Measurements from ENCODE around the gene GDAP2.
"Not testable (repeated sequence)": the region's sequence is repeated elsewhere in the genome, so short reads cannot be mapped to it uniquely, and the experiment has no call there.

GDAP2 gene

DNA sequence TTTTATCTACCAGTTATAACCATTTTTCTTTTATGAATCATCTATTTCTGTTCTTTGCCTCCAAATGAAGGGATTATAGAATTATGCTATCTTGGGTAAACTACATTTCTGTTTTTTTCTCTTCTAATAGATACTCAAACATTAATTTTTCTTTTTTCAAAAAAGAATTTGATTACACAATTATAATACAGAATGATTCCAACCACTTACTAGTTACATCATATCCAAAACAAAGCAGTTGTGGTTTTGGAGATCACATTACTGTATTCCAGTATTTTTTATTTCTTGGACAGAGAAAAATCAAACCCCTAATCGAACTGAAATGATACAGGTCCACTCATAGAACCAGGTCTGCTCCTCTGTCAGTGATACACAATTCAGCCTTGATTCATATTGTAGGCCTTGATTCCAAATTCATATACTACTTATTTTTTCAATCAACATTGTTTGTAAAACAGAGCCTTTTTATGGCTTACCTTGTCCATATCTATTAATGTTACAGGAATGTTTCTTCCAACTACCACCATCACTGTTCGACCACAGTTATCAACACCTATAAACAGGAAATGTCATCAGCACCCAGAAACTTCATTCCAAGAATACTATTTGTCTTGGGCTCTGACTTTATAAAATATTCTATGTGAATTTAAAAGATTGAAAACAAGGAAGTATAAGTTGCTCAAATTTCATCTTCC lies 43.2 kb downstream of the GDAP2 start:
- Mint-ChIP-seq H3K27ac (no peak overlapping the region), H3K36me3 (ENCODE audit: low read depth) (peaks cover 60% of the 10 kb centered on the region), H3K4me1 (ENCODE audit: low read depth) (no peaks in the 10 kb centered on the region), H3K4me3 (no peak overlapping the region), H3K9me3 (no peaks in the 10 kb centered on the region), H3K27me3 (no peaks in the 10 kb centered on the region)
- intact Hi-C loops (cut with micrococcal nuclease): loop anchor here (10.0 kb wide), 1 partner anchor 59 kb away; no protein-coding TSS in a partner anchor

DNA sequence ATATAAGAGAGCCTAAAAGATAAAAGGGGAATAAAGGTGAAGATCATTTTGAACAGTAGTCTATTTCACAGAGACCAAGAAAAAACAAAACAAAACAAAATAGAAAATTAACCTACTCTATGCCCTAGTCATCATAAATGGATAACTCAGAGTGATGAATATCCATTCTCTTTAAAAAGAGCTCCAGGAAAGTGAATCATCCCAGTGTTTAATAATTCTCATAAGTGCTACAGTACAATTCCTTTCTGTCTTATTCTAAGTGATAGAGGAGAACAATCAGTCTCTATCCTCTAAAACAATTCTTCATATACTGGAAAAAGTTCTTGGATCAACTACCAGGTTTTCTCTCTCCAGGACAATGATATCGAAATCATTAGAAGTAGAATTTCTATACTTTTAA lies 45.8 kb downstream of the GDAP2 start:
- H3K4me3 Mint-ChIP-seq: no peak overlapping the region
- no peaks in the 10 kb centered on the region for H3K27me3 Mint-ChIP-seq
- H3K4me1 Mint-ChIP-seq (ENCODE audit: low read depth): no peaks in the 10 kb centered on the region
- H3K9me3 Mint-ChIP-seq: no peaks in the 10 kb centered on the region
- H3K36me3 Mint-ChIP-seq (ENCODE audit: low read depth): peaks cover 47% of the 10 kb centered on the region
- intact Hi-C loops (cut with micrococcal nuclease): loop anchor here (10.0 kb wide), 1 partner anchor 61 kb away; no protein-coding TSS in a partner anchor
- H3K27ac Mint-ChIP-seq: no peak overlapping the region

DNA sequence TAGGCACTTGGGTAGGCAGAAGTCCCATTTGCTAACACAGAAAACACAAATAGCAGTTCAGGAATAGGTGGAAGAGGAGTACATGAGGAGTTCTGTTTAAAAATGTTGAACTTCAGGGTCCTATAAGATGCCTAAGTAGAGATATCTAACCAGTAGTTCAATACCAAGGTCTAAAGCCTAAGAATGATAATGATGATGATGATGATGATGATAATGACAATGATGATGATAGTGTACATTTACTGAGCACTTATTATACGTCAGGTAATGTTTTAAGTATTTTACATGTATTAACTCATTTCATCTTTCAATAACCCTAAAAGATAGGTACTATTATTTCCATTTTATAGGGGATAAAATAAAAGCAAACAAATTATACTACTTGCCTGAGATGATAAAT lies 50.1 kb downstream of the GDAP2 start:
- Mint-ChIP-seq H3K9me3 (peaks cover 11% of the 10 kb centered on the region), H3K27me3 (no peaks in the 10 kb centered on the region), H3K36me3 (ENCODE audit: low read depth) (peaks cover 40% of the 10 kb centered on the region), H3K4me1 (ENCODE audit: low read depth) (peaks cover 8% of the 10 kb centered on the region), H3K27ac (no peak overlapping the region), H3K4me3 (no peak overlapping the region)
- intact Hi-C loops (cut with micrococcal nuclease): no loop called here

DNA sequence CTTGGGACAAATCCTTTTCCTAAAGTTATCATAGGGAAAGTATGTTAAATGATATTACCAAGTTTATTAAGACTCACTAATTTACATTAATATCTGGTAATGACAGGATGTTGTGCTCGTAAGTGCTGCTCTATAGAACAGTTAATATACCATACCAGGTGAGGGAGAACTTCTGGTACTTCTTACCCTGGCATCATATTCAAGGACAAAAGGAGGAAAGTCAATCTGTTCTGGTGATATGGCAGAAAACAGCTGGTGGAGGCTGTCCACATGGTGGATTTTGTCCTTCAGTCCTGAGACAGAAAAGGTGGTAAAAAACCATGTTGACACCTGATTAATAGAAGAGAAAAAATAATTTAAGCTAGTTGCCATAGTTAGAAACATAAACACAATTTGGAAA lies 51.6 kb downstream of the GDAP2 start:
- H3K36me3 Mint-ChIP-seq (ENCODE audit: low read depth): peaks cover 43% of the 10 kb centered on the region
- H3K27me3 Mint-ChIP-seq: no peaks in the 10 kb centered on the region
- H3K4me3 Mint-ChIP-seq: no peak overlapping the region
- H3K4me1 Mint-ChIP-seq (ENCODE audit: low read depth): peaks cover 8% of the 10 kb centered on the region
- intact Hi-C loops (cut with micrococcal nuclease): no loop called here
- peaks cover 24% of the 10 kb centered on the region for H3K9me3 Mint-ChIP-seq
- no peak overlapping the region for H3K27ac Mint-ChIP-seq

DNA sequence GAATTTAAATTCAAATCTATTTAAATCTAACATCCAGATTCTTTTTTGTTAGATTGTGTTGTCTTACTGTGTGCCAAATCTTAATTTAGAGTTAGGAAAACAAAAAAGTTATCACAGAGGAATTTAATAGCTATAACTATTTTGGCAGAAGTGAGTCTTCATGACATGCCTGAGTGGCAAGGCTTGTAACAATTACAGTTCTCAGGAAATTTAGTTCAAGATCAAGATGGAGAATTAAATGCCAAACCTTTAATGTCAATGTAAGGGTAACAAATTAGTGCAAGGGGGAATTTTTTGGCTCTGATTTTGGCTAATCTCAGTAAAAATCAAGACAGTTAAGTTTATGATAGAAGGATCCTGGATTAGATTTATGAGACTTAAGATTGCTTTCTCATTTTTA lies 58.4 kb downstream of the GDAP2 start:
- H3K27ac Mint-ChIP-seq: no peak overlapping the region
- no peak overlapping the region for H3K4me3 Mint-ChIP-seq
- peaks cover 4% of the 10 kb centered on the region for H3K4me1 Mint-ChIP-seq (ENCODE audit: low read depth)
- H3K36me3 Mint-ChIP-seq (ENCODE audit: low read depth): peaks cover 100% of the 10 kb centered on the region
- H3K9me3 Mint-ChIP-seq: peaks cover 24% of the 10 kb centered on the region
- intact Hi-C loops (cut with micrococcal nuclease): no loop called here
- no peaks in the 10 kb centered on the region for H3K27me3 Mint-ChIP-seq

DNA sequence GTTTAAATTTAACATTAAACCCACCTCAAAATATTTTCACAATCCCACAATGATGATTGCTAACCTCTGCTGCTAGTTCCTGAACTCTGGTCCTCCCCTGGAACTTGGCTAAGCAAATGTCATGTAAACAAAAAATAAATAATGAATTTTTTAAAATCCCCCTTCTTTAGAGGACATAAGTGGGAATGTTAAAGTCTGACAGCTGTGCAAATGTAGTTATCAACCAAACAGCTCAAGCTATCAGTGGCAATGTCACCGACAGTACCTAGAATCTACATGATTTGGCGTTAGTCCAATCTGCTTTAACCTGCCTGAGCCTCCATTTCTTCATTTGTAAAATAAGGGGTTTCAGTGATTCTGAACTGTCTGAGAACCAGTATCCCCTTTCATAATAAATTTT lies 67.7 kb downstream of the GDAP2 start:
- H3K36me3 Mint-ChIP-seq (ENCODE audit: low read depth): peaks cover 32% of the 10 kb centered on the region
- H3K27ac Mint-ChIP-seq: no peak overlapping the region
- no peaks in the 10 kb centered on the region for H3K4me1 Mint-ChIP-seq (ENCODE audit: low read depth)
- intact Hi-C loops (cut with micrococcal nuclease): loop anchor here (10.0 kb wide), 1 partner anchor 337 kb away; no protein-coding TSS in a partner anchor
- no peaks in the 10 kb centered on the region for H3K9me3 Mint-ChIP-seq
- H3K4me3 Mint-ChIP-seq: no peak overlapping the region
- H3K27me3 Mint-ChIP-seq: no peaks in the 10 kb centered on the region

DNA sequence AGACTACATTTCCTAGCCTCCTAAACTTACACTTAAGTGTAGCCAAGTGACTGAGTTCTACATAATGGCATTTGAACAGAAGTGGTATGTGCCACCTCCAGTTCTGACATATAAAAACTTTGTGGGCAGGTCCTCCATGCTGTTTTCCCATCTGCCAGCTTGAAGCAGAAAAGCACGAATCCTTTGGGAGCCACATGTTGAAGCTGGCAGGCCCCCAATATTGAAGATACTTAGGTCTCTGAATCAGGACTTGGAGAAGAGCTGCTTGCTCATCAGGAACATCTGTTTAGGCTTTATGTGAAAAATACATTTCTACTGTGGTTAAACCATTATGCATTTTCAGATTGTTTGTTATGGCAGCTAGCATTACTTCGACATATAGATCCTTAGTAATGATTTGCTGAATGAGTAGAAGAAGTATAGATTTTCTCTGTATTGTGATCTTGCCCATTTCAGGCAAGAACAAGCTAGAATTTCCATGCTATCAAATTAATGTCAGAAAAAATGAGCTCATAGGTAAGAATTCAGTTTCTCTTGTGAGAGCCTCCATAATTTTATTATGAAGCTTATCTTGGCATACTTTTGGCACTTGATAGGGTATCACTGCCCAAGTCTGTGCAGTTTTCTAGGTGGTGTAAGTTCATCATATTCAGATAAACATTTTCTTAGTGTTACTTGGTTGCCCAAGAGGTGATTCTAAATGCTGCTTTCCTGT lies 68.4 kb downstream of the GDAP2 start:
- no peak overlapping the region for H3K4me3 Mint-ChIP-seq

DNA sequence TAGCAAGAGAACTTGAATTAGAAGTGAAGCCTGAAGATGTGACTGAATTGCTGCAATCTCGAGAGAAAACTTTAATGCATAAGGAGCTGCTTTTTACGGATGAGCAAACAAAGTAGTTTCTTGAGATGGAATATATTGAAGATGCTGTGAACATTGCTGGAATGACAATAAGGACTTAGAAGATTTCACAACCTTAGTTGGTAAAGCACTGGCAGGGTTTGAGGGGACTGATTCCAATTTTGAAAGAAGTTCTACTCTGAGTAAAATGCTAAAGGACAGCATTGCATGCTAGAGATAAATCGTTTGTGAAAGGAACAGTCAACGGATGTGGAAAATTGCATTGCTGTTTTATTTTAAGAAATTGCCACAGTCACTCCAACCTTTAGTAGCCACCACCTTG lies 69.5 kb downstream of the GDAP2 start:
- H3K27ac Mint-ChIP-seq: no peak overlapping the region
- no peaks in the 10 kb centered on the region for H3K4me1 Mint-ChIP-seq (ENCODE audit: low read depth)
- H3K36me3 Mint-ChIP-seq (ENCODE audit: low read depth): peaks cover 20% of the 10 kb centered on the region
- H3K4me3 Mint-ChIP-seq: no peak overlapping the region
- intact Hi-C loops (cut with micrococcal nuclease): loop anchor here (10.0 kb wide), 1 partner anchor 335 kb away; no protein-coding TSS in a partner anchor
- no peaks in the 10 kb centered on the region for H3K27me3 Mint-ChIP-seq
- no peaks in the 10 kb centered on the region for H3K9me3 Mint-ChIP-seq

More for the DNA sequence above, 68.4 kb downstream of the GDAP2 start:
- H3K36me3 Mint-ChIP-seq (ENCODE audit: low read depth): peaks cover 26% of the 10 kb centered on the region
- H3K9me3 Mint-ChIP-seq: no peaks in the 10 kb centered on the region
- H3K4me1 Mint-ChIP-seq (ENCODE audit: low read depth): no peaks in the 10 kb centered on the region
- no peak overlapping the region for H3K27ac Mint-ChIP-seq
- intact Hi-C loops (cut with micrococcal nuclease): loop anchor here (10.0 kb wide), 1 partner anchor 336 kb away; no protein-coding TSS in a partner anchor
- H3K27me3 Mint-ChIP-seq: no peaks in the 10 kb centered on the region

DNA sequence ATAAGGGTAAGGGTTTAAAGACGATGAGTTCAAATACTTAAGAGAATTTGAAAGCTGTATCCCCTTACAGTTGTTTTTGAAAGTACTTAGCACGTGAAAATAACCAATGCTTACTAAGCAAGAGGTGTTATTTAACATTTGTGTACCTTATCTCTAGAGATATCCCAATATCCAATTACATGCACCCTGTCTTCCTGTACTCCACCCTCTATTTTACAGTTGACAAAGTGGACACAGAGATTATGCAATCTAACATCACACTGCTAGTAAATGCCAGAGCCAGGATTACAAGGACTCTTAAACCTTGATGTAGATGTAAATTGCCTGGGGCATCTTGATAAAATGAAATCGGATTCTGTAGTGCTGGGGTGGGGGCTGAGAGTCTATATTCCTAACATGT lies 72.0 kb downstream of the GDAP2 start:
- Mint-ChIP-seq H3K9me3 (no peaks in the 10 kb centered on the region), H3K4me1 (ENCODE audit: low read depth) (no peaks in the 10 kb centered on the region), H3K36me3 (ENCODE audit: low read depth) (peaks cover 9% of the 10 kb centered on the region), H3K4me3 (no peak overlapping the region), H3K27me3 (no peaks in the 10 kb centered on the region), H3K27ac (no peak overlapping the region)
- intact Hi-C loops (cut with micrococcal nuclease): no loop called here

DNA sequence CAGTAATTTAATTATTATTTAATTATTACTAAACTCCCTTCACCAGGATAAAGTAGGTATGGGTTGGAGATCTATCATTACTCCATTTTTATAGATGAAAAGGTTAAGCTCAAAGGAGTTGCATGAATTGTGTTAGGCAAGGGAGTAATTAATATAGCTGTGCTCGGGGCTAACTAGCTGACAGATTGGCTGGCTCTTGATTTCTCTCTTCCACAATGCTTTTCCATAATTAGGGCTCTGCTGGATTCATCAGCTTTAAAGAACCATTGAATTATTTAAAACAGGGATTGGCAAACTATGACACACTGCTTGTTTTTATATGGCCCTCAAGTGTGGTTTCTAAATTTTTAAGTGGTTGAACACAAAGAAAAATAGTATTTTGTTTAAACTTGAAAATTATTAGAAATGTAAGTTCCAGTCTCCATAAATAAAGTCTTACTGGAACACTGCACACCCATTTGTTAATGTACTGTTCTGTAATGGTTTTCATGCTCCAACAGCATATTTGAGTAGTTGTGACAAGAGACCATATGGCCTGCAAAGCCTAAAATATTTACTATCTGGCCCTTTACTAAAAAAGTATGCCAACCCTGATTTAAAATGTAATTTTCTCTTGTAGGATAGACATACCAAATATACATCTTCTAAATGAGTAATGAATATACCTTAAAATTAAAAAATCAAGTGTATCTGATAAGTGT lies 76.4 kb downstream of the GDAP2 start:
- no peak overlapping the region for H3K4me3 Mint-ChIP-seq
- H3K4me1 Mint-ChIP-seq (ENCODE audit: low read depth): no peaks in the 10 kb centered on the region
- H3K27me3 Mint-ChIP-seq: no peaks in the 10 kb centered on the region
- H3K27ac Mint-ChIP-seq: no peak overlapping the region
- no peaks in the 10 kb centered on the region for H3K9me3 Mint-ChIP-seq
- intact Hi-C loops (cut with micrococcal nuclease): no loop called here
- no peaks in the 10 kb centered on the region for H3K36me3 Mint-ChIP-seq (ENCODE audit: low read depth)

DNA sequence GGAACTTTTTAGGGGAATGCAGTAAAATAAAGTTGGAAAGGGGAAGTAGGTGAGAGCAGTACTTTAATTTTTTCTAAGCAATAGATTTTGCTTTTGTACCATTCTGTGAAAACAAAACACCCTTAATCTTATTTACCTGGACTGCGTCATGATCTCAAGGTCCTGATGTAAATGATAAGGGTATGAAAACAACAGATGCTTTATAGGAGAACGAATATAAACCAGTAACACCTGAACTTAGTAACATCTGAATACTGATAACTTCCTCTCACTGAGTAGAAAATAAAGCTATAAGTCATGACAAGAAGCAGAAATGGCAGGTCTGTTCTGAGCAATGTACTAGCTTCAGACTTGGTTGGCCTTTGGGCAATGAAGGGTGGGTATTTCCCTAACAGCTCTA lies 77.7 kb downstream of the GDAP2 start:
- Mint-ChIP-seq H3K4me1 (ENCODE audit: low read depth) (no peaks in the 10 kb centered on the region), H3K27me3 (no peaks in the 10 kb centered on the region), H3K4me3 (no peak overlapping the region), H3K36me3 (ENCODE audit: low read depth) (no peaks in the 10 kb centered on the region), H3K9me3 (no peaks in the 10 kb centered on the region), H3K27ac (no peak overlapping the region)
- intact Hi-C loops (cut with micrococcal nuclease): no loop called here

DNA sequence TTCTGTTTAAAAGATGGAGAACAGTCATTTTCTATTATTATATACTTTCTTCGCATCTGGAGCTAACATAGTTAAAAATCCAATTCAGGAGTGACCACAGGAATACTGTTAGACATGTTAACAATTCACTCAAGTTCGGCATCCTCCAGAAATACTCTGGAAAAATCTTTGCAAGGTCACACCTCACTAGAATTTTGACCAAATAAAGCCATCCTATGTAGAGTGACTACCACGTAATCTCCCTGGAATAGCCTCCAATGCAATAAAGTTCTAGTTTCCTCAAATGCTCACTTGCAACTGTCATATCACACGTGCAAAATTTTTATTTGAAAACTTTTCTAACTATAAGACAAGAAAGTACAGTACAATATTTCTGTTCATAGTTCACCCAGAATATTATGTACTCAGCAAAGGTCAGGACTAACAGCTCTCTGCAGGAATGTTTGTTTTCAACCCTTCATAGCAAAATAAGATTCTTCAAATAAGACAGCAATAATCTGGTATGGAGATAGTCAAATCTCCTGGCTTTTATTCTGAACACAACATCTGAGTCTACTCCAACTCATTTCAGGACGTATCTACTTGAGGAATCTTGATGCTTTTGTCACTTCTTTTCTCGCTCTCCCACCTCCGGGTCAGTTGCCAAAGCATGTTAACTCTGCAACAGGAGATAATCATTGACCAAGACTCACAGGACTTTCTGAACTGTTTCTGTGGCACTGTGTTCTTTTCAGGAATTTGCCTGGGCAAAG lies 82.6 kb downstream of the GDAP2 start:
- H3K4me3 Mint-ChIP-seq: no peak overlapping the region
- intact Hi-C loops (cut with micrococcal nuclease): no loop called here

DNA sequence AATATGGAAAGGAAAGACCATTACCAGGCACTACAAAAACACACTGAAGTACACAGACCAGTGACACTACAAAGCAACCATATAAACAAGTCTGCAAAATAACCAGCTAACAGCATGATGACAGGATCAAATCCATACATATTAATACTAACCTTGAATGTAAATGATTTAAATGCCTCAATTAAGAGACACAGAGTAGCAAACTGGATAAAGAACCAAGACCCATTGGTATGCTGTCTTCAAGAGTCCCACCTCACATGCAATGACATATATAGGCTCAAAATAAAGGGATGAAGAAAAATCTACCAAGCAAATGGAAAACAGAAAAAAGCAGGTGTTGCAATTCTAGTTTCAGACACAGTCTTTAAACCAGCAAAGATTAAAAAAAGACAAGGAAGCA lies 84.9 kb downstream of the GDAP2 start:
- H3K4me1 Mint-ChIP-seq (ENCODE audit: low read depth); H3K27me3 Mint-ChIP-seq; intact Hi-C loops (cut with micrococcal nuclease); H3K27ac Mint-ChIP-seq; H3K4me3 Mint-ChIP-seq: not testable (repeated sequence)
- H3K9me3 Mint-ChIP-seq: peaks cover 42% of the 10 kb centered on the region
- H3K36me3 Mint-ChIP-seq (ENCODE audit: low read depth): peaks cover 17% of the 10 kb centered on the region

More for the DNA sequence above, 82.6 kb downstream of the GDAP2 start:
- Mint-ChIP-seq H3K27ac (no peak overlapping the region), H3K9me3 (peaks cover 34% of the 10 kb centered on the region), H3K36me3 (ENCODE audit: low read depth) (peaks cover 17% of the 10 kb centered on the region), H3K4me1 (ENCODE audit: low read depth) (no peaks in the 10 kb centered on the region), H3K27me3 (no peaks in the 10 kb centered on the region)

Measured in dendritic cell treated with granulocyte-macrophage colony-stimulating factor and Interleukin-4, amounts not matched to agents 40 ng/mL and 50 ng/mL, for 4 days (primary cell).